Ectodermal cell (in vitro differentiated cells): ENCODE measurements around the gene TMEM161A.

Experiments used
- H3K27ac ChIP-seq: 2 replicates; pipeline ENCODE4 v1.7.0; 2013; ENCODE audit warnings: mild to moderate bottlenecking, low read depth, low read length; ENCODE audit not compliant: insufficient read depth, poor library complexity, severe bottlenecking
- H3K27me3 ChIP-seq: 2 replicates; pipeline ENCODE4 v1.7.0; 2013; ENCODE audit warnings: mild to moderate bottlenecking, low read length; ENCODE audit not compliant: insufficient read depth, control insufficient read depth, poor library complexity, severe bottlenecking
- H3K36me3 ChIP-seq: one replicate; pipeline ENCODE4 v1.7.0; 2013; ENCODE audit warnings: low read length; ENCODE audit not compliant: control insufficient read depth, insufficient read depth
- H3K4me1 ChIP-seq: one replicate; pipeline ENCODE4 v1.7.0; 2013; ENCODE audit warnings: low read length; ENCODE audit not compliant: control insufficient read depth, insufficient read depth
- H3K4me3 ChIP-seq: 2 replicates; pipeline ENCODE4 v1.7.0; 2013; ENCODE audit warnings: low read depth, low read length, control low read depth; ENCODE audit not compliant: insufficient read depth
- H3K9me3 ChIP-seq: 2 replicates; pipeline ENCODE4 v1.7.0; 2013; ENCODE audit warnings: mild to moderate bottlenecking, low read length, moderate library complexity; ENCODE audit not compliant: control insufficient read depth
- WGBS, 2 experiments: methylation state at CpG; one replicate each; pipeline ENCODE4 v1.1.7; 2013; ENCODE audit warnings: missing lambda C conversion rate in 2 of 2; 5-methylcytosine and 5-hydroxymethylcytosine counted together

TMEM161A gene

DNA sequence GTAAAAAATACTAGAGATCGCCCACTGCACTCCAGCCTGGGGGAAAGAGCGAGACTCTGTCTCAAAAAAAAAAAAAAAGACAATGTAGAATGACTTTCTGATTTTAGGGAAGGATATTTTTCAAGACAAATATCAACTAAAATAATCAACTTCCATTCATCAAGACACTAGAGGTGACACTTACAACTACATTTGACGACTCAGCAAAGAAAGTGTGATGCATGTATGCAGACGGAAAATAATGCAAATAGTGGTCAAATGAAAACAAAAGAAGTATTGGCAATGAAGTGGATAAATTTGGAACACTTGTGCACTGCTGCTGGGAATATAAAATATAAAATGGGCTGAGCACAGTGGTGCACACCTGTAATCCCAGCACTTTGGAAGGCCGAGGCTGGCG is 12.2 kb downstream of the TMEM161A start:
- H3K9me3 ChIP-seq = no peaks in the 10 kb centered on the region
- no peaks in the 10 kb centered on the region for H3K27me3 ChIP-seq
- H3K4me3 ChIP-seq = no peak overlapping the region
- peaks cover 5% of the 10 kb centered on the region for H3K36me3 ChIP-seq
- H3K27ac ChIP-seq = no peak overlapping the region
- H3K4me1 ChIP-seq = no peaks in the 10 kb centered on the region
- WGBS, 2 experiments = 96 to 99% methylated on average over 5 to 6 of the region's 6 CpGs

DNA sequence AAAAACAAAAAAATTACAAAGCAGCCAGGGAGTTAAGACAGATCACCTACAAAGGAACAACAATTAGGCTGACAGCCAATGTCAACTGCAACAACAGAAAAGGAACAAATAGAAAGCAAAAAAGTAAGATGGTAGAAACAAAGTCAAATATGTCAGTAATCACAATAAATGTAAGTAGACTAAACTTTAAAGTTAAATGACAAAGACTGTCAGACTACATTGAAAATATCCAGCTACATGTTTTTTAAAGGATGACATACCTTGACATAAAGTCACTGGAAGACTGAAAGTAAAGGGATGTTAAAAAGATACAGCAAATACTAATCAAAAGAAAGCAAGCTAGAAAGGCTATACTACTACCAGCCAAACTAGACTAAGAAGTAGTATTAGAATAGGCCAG is 14.9 kb downstream of the TMEM161A start:
- no peaks in the 10 kb centered on the region for H3K27me3 ChIP-seq

DNA sequence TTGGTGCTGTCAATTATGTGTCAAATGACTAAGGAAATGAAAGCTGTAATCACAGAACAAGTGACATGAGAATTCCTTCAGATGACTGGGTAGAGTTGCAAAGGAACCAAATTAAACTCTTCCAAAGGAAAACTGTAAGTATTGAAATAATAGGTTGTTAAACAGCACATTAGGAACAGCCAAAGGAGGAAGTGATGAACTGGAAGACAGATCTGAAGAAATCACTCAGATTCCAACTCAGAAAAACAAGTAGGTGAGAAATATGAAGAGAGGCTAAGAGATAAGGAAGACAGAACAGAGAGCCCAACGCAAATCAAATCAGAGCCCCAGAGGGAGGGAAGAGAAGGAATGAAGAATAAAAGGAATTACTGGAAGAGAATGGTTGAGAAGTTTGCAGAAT is 15.4 kb downstream of the TMEM161A start:
- 92 to 96% methylated on average over 1 of the region's 1 CpG for WGBS, 2 experiments
- Histone ChIP-seq H3K9me3 (no peaks in the 10 kb centered on the region), H3K27me3 (no peaks in the 10 kb centered on the region), H3K4me1 (peaks cover 7% of the 10 kb centered on the region), H3K27ac (no peak overlapping the region), H3K4me3 (no peak overlapping the region), H3K36me3 (peaks cover 5% of the 10 kb centered on the region)

More for the DNA sequence above, 14.9 kb downstream of the TMEM161A start:
- no peaks in the 10 kb centered on the region for H3K9me3 ChIP-seq
- H3K27ac ChIP-seq = no peak overlapping the region
- H3K4me3 ChIP-seq = no peak overlapping the region
- H3K4me1 ChIP-seq = peaks cover 7% of the 10 kb centered on the region
- H3K36me3 ChIP-seq = peaks cover 5% of the 10 kb centered on the region

DNA sequence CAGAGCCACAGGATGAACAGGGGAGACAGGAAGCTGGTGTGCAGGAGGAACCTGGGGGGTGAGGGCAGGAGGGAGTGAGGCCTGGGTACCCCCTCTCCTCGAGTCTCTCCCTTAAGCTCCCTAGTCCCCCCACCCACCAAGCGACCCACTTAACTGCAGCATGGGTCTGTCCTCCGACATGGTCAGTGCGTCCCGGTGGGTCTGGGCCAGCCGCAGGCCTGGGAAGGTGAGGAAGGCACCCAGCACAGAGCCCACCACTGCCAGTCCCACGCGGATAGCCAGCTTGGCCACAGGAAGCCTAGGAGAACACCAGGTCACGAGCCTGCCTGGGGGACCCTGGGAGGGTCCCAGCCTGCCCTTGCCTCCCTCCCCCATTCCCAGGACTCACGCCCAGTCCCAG is 16.9 kb downstream of the TMEM161A start:
- WGBS, 2 experiments = 91 to 94% methylated on average over 10 of the region's 10 CpGs
- peaks cover 7% of the 10 kb centered on the region for H3K4me1 ChIP-seq
- H3K27me3 ChIP-seq = no peaks in the 10 kb centered on the region
- H3K27ac ChIP-seq = no peak overlapping the region
- H3K4me3 ChIP-seq = no peak overlapping the region
- H3K9me3 ChIP-seq = no peaks in the 10 kb centered on the region
- peaks cover 5% of the 10 kb centered on the region for H3K36me3 ChIP-seq

DNA sequence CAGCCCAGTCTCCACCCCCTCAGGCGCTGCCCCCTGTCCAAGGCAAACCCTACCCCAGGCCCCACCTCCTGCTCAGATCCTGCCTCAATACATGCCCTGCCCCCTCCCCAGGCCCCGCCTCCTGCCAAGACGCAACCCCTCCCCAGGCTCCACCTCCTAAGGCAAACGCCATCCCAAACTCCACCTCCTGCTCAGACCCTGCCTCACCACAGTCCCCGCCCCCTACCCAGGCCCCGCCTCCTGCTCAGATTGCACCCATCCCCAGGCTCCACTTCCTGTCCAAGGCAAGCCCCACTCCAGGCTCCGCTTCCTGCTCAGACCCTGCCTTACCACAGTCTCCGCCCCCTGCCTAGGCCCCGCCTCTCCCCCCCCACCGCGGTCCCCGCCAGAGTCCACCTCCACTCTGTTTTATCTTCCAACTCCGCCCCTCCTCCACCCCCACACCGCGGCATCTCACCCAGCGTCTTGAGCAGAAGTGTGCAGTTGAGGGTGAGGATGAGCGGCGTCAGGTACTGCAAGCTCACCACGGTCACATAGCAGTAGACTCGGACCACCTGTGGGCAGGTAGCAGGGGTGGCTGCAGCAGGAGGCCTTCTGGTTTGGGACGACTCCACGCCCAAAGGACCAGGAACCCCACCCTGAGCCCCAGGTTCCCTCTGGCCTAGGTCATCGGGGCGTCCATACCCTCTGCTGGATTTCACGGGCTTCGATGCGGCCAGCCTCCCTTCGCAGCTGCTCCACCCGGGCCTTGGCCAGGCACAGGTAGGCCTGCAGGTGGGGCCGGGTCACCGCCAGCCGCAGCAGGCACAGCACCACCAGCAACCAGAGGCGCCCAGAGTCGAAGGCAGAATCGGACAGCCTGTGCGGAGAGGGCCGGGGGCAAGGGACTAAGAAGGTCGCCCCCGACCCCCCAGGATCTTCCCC is 17.7 kb downstream of the TMEM161A start:
- H3K4me3 ChIP-seq = peak overlapping the region; percentile 1
- peaks cover 7% of the 10 kb centered on the region for H3K4me1 ChIP-seq
- WGBS, 2 experiments = 56 to 64% methylated on average over 35 to 36 of the region's 39 CpGs
- peaks cover 5% of the 10 kb centered on the region for H3K36me3 ChIP-seq
- H3K27ac ChIP-seq = no peak overlapping the region
- H3K9me3 ChIP-seq = no peaks in the 10 kb centered on the region
- no peaks in the 10 kb centered on the region for H3K27me3 ChIP-seq

DNA sequence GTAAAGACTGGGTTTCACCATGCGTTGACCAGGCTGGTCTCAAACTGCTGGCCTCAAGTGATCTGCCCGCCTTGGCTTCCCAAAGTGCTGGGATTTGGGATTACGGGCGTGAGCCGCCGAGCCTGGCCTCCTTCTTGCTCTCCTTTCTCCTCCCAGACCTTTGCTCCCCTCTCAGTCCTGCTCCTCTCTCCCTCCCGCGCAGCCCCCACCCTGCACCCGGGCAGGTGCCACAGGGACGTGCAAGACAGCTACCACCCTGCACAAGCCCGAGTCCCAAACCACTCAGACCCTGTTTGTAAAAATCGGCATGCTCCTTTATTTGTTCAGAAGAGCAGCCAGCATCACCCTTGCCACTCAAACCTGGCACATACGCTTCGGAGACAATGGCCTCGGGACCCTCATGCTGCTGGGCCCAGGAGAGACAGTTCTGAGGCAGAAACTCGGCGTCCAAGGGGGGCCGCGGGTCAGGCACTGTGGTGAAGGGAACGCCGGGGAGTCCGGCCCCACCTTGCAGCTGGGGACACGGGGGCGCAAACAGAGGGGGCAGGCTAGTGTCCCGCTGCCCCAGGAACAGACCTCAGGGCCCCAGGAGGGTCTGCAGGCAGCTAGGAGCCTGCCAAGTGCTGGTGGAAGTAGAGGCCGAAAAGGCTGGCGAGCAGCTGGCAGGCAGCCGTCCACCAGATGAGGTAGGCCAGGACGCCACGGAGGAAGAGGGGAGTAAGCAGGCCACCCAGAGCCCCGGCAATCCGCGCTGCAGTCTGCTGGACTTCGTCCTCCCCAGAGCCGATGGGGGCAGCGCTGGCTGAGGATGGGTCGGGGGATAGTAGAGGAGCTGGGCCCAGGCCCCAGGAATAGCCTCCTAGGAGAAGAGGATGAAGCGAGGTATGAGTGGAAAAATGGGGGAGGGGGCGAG is 18.7 kb downstream of the TMEM161A start:
- Histone ChIP-seq H3K4me1 (peaks cover 7% of the 10 kb centered on the region), H3K27me3 (no peaks in the 10 kb centered on the region), H3K36me3 (peaks cover 5% of the 10 kb centered on the region), H3K4me3 (no peak overlapping the region), H3K27ac (no peak overlapping the region), H3K9me3 (no peaks in the 10 kb centered on the region)
- 92% methylated on average over 38 to 39 of the region's 39 CpGs for whole genome bisulfite sequencing, 2 experiments

DNA sequence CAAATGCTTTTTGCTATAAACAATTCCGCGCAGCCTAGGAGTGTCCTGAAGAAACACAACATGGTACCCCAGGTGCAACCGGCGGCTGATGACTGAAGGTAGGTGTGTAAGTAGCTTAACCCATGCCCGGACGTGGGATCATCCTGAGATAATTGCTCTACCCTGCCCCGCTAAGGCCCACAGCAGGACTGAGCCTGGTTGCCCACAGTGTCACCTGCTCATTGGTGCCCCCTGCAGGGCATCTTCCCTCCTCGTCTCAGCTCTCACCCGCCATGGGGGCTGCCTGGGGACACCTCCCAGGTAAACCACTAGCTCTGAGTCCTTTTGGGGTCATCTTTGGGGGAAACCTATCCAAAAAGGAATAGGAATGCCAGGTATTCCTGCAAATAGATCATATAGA is 22.3 kb downstream of the TMEM161A start:
- H3K9me3 ChIP-seq = no peaks in the 10 kb centered on the region
- no peak overlapping the region for H3K4me3 ChIP-seq
- H3K4me1 ChIP-seq = peaks cover 13% of the 10 kb centered on the region
- H3K27me3 ChIP-seq = peaks cover 1% of the 10 kb centered on the region
- no peaks in the 10 kb centered on the region for H3K36me3 ChIP-seq
- 72 to 77% methylated on average over 9 of the region's 9 CpGs for WGBS, 2 experiments
- no peak overlapping the region for H3K27ac ChIP-seq

DNA sequence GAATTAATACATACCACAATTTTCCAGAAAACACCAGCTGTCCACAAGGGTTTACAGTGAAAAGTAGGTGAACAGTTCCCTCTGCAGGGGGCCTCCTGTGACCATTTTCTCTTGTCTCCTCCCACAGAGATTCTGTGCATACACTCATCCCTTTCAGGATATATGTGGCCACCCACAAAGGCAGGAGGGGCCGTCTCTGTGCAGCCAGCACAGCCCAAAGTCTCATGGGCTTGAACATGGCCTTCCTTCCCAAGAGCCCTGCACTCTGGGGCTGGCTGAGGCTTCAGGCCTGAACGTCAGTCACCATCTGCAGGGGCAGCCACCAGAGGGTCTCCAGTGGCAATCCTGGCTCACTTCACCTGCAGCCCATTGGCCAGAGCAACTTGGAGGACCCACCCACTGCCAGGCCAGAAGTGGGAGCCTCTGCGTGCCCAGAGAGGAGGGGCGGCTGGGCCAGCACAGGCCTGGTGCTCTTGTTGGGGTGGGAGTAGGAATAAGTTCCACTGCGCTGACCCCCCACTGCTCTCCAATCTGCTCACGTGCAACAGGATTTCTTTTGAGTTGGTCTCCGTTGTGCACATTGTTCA is 25.1 kb downstream of the TMEM161A start:
- Histone ChIP-seq H3K4me3 (no peak overlapping the region), H3K9me3 (no peaks in the 10 kb centered on the region), H3K36me3 (no peaks in the 10 kb centered on the region), H3K4me1 (peaks cover 11% of the 10 kb centered on the region), H3K27ac (no peak overlapping the region), H3K27me3 (peaks cover 12% of the 10 kb centered on the region)
- 54 to 56% methylated on average over 7 of the region's 7 CpGs for WGBS, 2 experiments

DNA sequence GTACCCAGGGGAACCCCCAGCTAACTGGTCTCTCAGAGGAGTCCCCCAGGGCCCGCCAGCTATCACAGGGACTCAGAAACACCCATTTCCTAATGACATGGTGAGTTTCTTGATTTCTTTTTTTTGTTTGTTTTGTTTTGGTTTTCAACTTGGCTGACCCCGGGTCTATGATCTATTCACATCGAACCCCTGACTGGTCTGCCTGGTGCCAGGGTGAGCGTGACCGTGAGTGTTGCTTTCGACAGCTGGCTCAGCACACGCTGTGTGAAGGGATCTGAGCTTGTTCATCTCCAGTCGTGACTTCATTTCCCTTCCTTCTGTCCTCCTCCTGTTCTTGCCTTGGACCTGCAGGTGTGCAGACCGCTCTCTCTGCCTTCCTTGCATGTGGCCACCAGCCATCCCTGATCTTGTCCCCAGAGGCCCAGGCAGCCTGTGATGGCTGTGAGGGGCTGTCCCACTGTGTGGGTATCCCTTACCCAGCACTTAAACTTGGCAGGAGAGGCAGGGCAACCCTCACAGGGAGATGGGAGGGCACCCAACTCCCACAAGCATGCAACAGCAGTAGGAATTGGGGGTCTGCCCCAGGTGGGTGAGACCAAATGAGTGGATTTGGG is 26.2 kb downstream of the TMEM161A start:
- WGBS, 2 experiments = 92 to 95% methylated on average over 9 of the region's 9 CpGs
- Histone ChIP-seq H3K36me3 (no peaks in the 10 kb centered on the region), H3K4me3 (no peak overlapping the region), H3K27ac (no peak overlapping the region), H3K9me3 (no peaks in the 10 kb centered on the region), H3K27me3 (peaks cover 12% of the 10 kb centered on the region), H3K4me1 (peaks cover 11% of the 10 kb centered on the region)
